SK-N-SH treated with all-trans-retinoic acid at 6 μM for 48 hours (cell line): ENCODE results near the gene NHSL2.

Experiments
- ARNTL ChIP-seq: fragments of 450-650 bp; formaldehyde crosslinking; IDR thresholded peaks from 2 replicates; pipeline ENCODE4 v1.5.0; 2020; ENCODE audit warnings: low read depth, mild to moderate bottlenecking, moderate library complexity, borderline replicate concordance
- ZNF565 ChIP-seq: fragments of 450-650 bp; formaldehyde crosslinking; conservative IDR thresholded peaks from 2 replicates; pipeline ENCODE4 v1.5.0; 2020; ENCODE audit warnings: low read depth, mild to moderate bottlenecking, moderate library complexity

GRCh38 chrX:72165551-72165950 lies 254.9 kb downstream of the NHSL2 start:
- TF ChIP-seq ARNTL (CRISPR knock-in tag) (no peak), ZNF565 (CRISPR knock-in tag) (no peak)
